Lung (tissue), 12 donors: ENCODE data around the gene HMBS. TPM values are rescaled to one million over a fixed set of nuclear protein-coding genes. Genes with fewer than 3 reads are reported as not detected.

Experiments used
- ATAC-seq: fragments of 200-7000 bp; cut with Tn5 transposase; one replicate; pipeline ENCODE4 v1.9.1; 2020; ENCODE audit warnings: moderate number of reproducible peaks; ENCODE audit not compliant: insufficient read depth, low FRiP score
- DNase-seq, 3 donors: peaks; one replicate each; pipeline ENCODE4 v3.0.0-alpha.2; 2013 to 2017
- H3K27ac ChIP-seq, 2 donors: one replicate each; pipeline ENCODE4 v1.5.1; 2013; ENCODE audit warnings: mild to moderate bottlenecking in 2 of 2, moderate library complexity in 2 of 2, control low read depth in 1 of 2, inconsistent platforms in 1 of 2, low read depth in 1 of 2, low read length in 1 of 2
- H3K27me3 ChIP-seq, 3 donors: one replicate each; pipeline ENCODE4 v1.5.1; 2013; ENCODE audit warnings: low read length in 2 of 3; ENCODE audit not compliant: control insufficient read depth in 3 of 3, insufficient read depth in 3 of 3
- H3K36me3 ChIP-seq, 4 donors: one replicate each; pipeline ENCODE4 v1.5.1; 2013; ENCODE audit warnings: low read length in 4 of 4, mild to moderate bottlenecking in 1 of 4, moderate library complexity in 1 of 4; ENCODE audit not compliant: control insufficient read depth in 4 of 4, insufficient read depth in 4 of 4
- H3K4me1 ChIP-seq, 5 donors: one replicate each; pipeline ENCODE4 v1.5.1; 2013; ENCODE audit warnings: low read length in 5 of 5, mild to moderate bottlenecking in 2 of 5, moderate library complexity in 1 of 5; ENCODE audit not compliant: control insufficient read depth in 5 of 5, insufficient read depth in 5 of 5
- H3K4me3 ChIP-seq: one replicate; pipeline ENCODE4 v1.5.1; 2013; ENCODE audit warnings: mild to moderate bottlenecking, control low read depth, moderate library complexity
- H3K9ac ChIP-seq, 2 donors: one replicate each; pipeline ENCODE4 v1.5.1; 2013; ENCODE audit warnings: low read length in 2 of 2, control low read depth in 1 of 2; ENCODE audit not compliant: insufficient read depth in 1 of 2
- H3K9me3 ChIP-seq, 4 donors: one replicate each; pipeline ENCODE4 v1.5.1; 2013; ENCODE audit warnings: low read length in 3 of 4, mild to moderate bottlenecking in 1 of 4, moderate library complexity in 1 of 4; ENCODE audit not compliant: control insufficient read depth in 4 of 4, insufficient read depth in 3 of 4
- WGBS, 2 donors: extraction: QIAGEN DNeasy Blood & Tissue Kit; methylation state at CpG; one replicate each; pipeline ENCODE4 v1.1.7; 2013; 5-methylcytosine and 5-hydroxymethylcytosine counted together
- polyA plus RNA-seq, 2 donors: library from polyadenylated mRNA; stranded (reverse); fragments of 200-250 nt; gene quantifications; one replicate each; pipeline ENCODE4 v1.2.1, GENCODE V29; 2013
- total RNA-seq, 2 donors: library from RNA; depleted of rRNA in 1 of 2; stranded (reverse); fragments of >200 nt in 1 of 2; gene quantifications; one replicate each; pipeline ENCODE4 v1.2.1, GENCODE V29; 2014 to 2021
- TF ChIP-seq, protein P1 (sequence below): IDR thresholded peaks from 2 replicates; pipeline ENCODE4 v1.5.1; 2012; ENCODE audit warnings: mild to moderate bottlenecking; ENCODE audit errors: control extremely low read depth, extremely low read depth
- donor health status: control.
- donor health status: control.
- donor health status: Bipolar disorder and iron deficiency.
- donor health status: healthy.
- donor health status: DM: yes; HTN: yes; CAD: no.

HMBS gene
- total and polyA plus RNA-seq, 4 donors, result 11.7 to 33.3 (median 31.5) TPM

DNA sequence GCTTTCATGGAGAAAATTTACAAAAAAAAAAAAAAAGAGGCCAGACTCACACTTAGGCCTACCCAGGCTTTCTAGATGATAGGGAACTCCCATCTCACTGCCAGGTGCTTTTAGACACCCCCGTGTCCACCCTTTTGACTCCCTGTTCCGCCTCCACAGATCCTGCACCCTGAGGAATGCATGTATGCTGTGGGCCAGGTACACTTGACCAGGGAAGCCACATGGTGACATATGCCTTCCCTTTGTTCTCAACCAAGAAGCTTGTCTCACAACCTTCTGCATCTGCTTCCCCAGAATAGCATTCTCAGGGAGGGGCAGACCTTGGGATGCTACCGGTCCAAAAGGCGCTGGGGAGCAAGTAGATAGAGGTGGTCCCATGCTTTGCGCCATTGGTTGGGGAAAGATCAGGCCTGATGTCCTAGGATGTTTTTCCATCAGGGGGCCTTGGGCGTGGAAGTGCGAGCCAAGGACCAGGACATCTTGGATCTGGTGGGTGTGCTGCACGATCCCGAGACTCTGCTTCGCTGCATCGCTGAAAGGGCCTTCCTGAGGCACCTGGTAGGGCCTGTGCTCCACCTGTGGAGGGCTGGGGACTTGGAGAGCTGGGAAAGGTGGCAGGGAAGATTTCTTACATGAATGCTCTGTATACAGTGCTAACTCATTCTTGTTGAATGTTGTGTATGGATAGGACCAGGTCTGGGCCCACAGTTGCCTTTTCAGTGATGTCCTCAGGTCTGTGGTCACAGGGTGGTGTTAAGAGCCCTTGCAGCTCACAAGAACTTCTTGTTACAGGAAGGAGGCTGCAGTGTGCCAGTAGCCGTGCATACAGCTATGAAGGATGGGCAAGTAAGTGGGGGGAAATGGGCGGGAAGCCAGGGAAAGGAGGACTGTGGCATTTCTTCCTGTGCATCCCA lies 7.5 kb downstream of the HMBS start:
- Histone ChIP-seq H3K27ac (no peak overlapping the region), H3K4me3 (no peak overlapping the region), H3K4me1 (peaks cover 8 to 39% (median 18%) of the 10 kb centered on the region in 5 donors), H3K9me3 (no peaks in the 10 kb centered on the region), H3K27me3 (no peaks in the 10 kb centered on the region), H3K36me3 (peaks cover under 1 to 24% (median 15%) of the 10 kb centered on the region in 4 donors), H3K9ac (no peak overlapping the region)
- DNase-seq (no peak), ATAC-seq (no peak)
- TF ChIP-seq, protein P1, sequence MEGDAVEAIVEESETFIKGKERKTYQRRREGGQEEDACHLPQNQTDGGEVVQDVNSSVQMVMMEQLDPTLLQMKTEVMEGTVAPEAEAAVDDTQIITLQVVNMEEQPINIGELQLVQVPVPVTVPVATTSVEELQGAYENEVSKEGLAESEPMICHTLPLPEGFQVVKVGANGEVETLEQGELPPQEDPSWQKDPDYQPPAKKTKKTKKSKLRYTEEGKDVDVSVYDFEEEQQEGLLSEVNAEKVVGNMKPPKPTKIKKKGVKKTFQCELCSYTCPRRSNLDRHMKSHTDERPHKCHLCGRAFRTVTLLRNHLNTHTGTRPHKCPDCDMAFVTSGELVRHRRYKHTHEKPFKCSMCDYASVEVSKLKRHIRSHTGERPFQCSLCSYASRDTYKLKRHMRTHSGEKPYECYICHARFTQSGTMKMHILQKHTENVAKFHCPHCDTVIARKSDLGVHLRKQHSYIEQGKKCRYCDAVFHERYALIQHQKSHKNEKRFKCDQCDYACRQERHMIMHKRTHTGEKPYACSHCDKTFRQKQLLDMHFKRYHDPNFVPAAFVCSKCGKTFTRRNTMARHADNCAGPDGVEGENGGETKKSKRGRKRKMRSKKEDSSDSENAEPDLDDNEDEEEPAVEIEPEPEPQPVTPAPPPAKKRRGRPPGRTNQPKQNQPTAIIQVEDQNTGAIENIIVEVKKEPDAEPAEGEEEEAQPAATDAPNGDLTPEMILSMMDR, result no peak
- WGBS, 2 donors, result 85 to 87% methylated on average over 13 of the region's 13 CpGs

DNA sequence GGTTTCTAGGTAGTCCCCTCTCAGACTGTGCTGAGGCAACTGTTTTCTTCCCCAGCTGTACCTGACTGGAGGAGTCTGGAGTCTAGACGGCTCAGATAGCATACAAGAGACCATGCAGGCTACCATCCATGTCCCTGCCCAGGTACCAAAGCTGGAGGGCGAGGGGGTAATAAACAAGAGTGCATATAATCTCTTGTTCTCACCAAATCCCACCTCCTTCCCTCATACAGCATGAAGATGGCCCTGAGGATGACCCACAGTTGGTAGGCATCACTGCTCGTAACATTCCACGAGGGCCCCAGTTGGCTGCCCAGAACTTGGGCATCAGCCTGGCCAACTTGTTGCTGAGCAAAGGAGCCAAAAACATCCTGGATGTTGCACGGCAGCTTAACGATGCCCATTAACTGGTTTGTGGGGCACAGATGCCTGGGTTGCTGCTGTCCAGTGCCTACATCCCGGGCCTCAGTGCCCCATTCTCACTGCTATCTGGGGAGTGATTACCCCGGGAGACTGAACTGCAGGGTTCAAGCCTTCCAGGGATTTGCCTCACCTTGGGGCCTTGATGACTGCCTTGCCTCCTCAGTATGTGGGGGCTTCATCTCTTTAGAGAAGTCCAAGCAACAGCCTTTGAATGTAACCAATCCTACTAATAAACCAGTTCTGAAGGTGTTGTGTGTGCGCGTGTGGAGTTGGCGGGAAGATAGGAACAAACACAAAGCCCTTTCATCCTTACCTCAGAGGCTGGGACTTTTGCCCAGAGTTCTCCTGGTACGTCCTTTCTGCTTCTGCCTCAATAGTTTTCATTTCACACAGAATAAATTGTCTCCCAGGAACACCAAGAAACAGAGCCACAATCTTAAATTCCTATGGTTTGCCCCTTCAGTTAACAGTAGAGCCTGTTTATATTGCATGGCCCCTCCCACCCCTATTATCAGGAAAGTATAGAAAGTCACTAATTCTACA lies 8.5 kb downstream of the HMBS start:
- no peaks in the 10 kb centered on the region for H3K27me3 ChIP-seq
- H3K27ac ChIP-seq, result no peak overlapping the region
- no peak overlapping the region for H3K4me3 ChIP-seq
- TF ChIP-seq, protein P1, result no peak
- H3K4me1 ChIP-seq, result peaks cover 8 to 39% (median 18%) of the 10 kb centered on the region in 5 donors
- H3K9ac ChIP-seq, result peak overlapping the region; percentile 70 to 77
- 52 to 69% methylated on average over 12 of the region's 12 CpGs for WGBS, 2 donors
- no peaks in the 10 kb centered on the region for H3K9me3 ChIP-seq
- no peak for ATAC-seq
- peaks cover 5 to 33% (median 23%) of the 10 kb centered on the region in 4 donors for H3K36me3 ChIP-seq
- DNase-seq, result peak in 1 of 3 donors; percentile 46

GRCh38 chr11:119093942-119094815 lies 9.5 kb downstream of the HMBS start:
- peak overlapping the region; percentile 92 to 94 for H3K27ac ChIP-seq
- peak overlapping the region; percentile 70 to 77 for H3K9ac ChIP-seq
- peaks cover 8 to 39% (median 18%) of the 10 kb centered on the region in 5 donors for H3K4me1 ChIP-seq
- TF ChIP-seq, protein P1, result no peak
- DNase-seq (peak; percentile 34 to 44 (median 35)), ATAC-seq (peak; percentile 32)
- no peaks in the 10 kb centered on the region for H3K27me3 ChIP-seq
- peak overlapping the region; percentile 73 for H3K4me3 ChIP-seq
- peaks cover 5 to 36% (median 26%) of the 10 kb centered on the region in 4 donors for H3K36me3 ChIP-seq
- H3K9me3 ChIP-seq, result no peaks in the 10 kb centered on the region
- 1% methylated on average over 64 to 81 of the region's 81 CpGs for WGBS, 2 donors
